OCI-LY3 (cell line): ENCODE measurements around the gene URB1.

ENCODE experiments used
- H2AFZ ChIP-seq: fragments of 200-600, 300-600 bp; shearing (Covaris generic); 2 replicates; pipeline ENCODE4 v1.6.0; 2014; ENCODE audit warnings: antibody characterized with exemption, low read depth, low read length
- H3K27ac ChIP-seq: fragments of 200-600, 300-600 bp; sonication (generic); 2 replicates; pipeline ENCODE4 v1.5.1; 2014; ENCODE audit warnings: mild to moderate bottlenecking, low read length, moderate library complexity, mixed read lengths
- H3K27me3 ChIP-seq: fragments of 200-600, 300-600 bp; sonication (generic); 2 replicates; pipeline ENCODE4 v1.6.1; 2014; ENCODE audit warnings: low read depth, low read length, mixed read lengths
- H3K36me3 ChIP-seq: fragments of 200-600, 300-600 bp; sonication (generic); replicated peaks from 2 replicates; pipeline ENCODE3; 2014; ENCODE audit warnings: low read depth, low read length, mixed read lengths
- H3K4me1 ChIP-seq: fragments of 300-600, 200-600 bp; sonication (generic); 2 replicates; pipeline ENCODE4 v1.6.1; 2014; ENCODE audit warnings: low read length, mixed read lengths
- H3K4me2 ChIP-seq: fragments of 200-600, 300-600 bp; sonication (generic); 2 replicates; pipeline ENCODE4 v1.6.1; 2014; ENCODE audit warnings: low read length, mixed read lengths
- H3K4me3 ChIP-seq: fragments of 300-600, 200-600 bp; sonication (generic); 2 replicates; pipeline ENCODE4 v1.5.1; 2014; ENCODE audit warnings: antibody characterized with exemption, mild to moderate bottlenecking, low read length, moderate library complexity
- H3K79me2 ChIP-seq: fragments of 300-600, 200-600 bp; shearing (Covaris generic); 2 replicates; pipeline ENCODE4 v1.6.1; 2014; ENCODE audit warnings: mild to moderate bottlenecking, low read length, mixed read lengths
- H3K9ac ChIP-seq: fragments of 300-600, 200-600 bp; shearing (Covaris generic); 2 replicates; pipeline ENCODE4 v1.6.0; 2014; ENCODE audit warnings: mild to moderate bottlenecking, low read length, moderate library complexity
- H3K9me3 ChIP-seq: fragments of 200-600, 300-600 bp; shearing (Covaris generic); 2 replicates; pipeline ENCODE4 v1.6.1; 2014; ENCODE audit warnings: low read length, mixed read lengths; ENCODE audit not compliant: insufficient read depth
- H4K20me1 ChIP-seq: fragments of 200-600, 300-600 bp; sonication (generic); 2 replicates; pipeline ENCODE4 v1.6.1; 2016; ENCODE audit warnings: low read length, mixed read lengths; ENCODE audit not compliant: insufficient read depth
- EZH2phosphoT487 ChIP-seq: fragments of 200-600 bp; shearing (Covaris generic); IDR thresholded peaks from 2 replicates; pipeline ENCODE4 v1.6.1; 2018; ENCODE audit warnings: antibody characterized with exemption, mixed run types, low read depth
- TF ChIP-seq, protein P1 (sequence below): fragments of 200-600, 300-600 bp; sonication (generic); IDR thresholded peaks from 2 replicates; pipeline ENCODE4 v1.5.1; 2014; ENCODE audit warnings: antibody characterized with exemption, low read length, low read depth

The URB1 gene

GRCh38 chr21:32279377-32279680 lies 113.5 kb downstream of the URB1 start:
- Histone ChIP-seq H3K9me3 (no peaks in the 10 kb centered on the region), H3K4me2 (peak overlapping the region; percentile 75), H3K4me3 (peak overlapping the region; percentile 86), H3K4me1 (peaks cover 11% of the 10 kb centered on the region), H3K79me2 (peaks cover 33% of the 10 kb centered on the region), H3K27ac (no peak overlapping the region), H3K36me3 (no peaks in the 10 kb centered on the region), H3K9ac (peak overlapping the region; percentile 70), H4K20me1 (no peaks in the 10 kb centered on the region), H2AFZ (0 out of 2 replicates have a peak overlapping the region, but pooled peaks have one; percentile 62), H3K27me3 (no peaks in the 10 kb centered on the region)
- no peak for TF ChIP-seq EZH2phosphoT487
- TF ChIP-seq, protein P1, sequence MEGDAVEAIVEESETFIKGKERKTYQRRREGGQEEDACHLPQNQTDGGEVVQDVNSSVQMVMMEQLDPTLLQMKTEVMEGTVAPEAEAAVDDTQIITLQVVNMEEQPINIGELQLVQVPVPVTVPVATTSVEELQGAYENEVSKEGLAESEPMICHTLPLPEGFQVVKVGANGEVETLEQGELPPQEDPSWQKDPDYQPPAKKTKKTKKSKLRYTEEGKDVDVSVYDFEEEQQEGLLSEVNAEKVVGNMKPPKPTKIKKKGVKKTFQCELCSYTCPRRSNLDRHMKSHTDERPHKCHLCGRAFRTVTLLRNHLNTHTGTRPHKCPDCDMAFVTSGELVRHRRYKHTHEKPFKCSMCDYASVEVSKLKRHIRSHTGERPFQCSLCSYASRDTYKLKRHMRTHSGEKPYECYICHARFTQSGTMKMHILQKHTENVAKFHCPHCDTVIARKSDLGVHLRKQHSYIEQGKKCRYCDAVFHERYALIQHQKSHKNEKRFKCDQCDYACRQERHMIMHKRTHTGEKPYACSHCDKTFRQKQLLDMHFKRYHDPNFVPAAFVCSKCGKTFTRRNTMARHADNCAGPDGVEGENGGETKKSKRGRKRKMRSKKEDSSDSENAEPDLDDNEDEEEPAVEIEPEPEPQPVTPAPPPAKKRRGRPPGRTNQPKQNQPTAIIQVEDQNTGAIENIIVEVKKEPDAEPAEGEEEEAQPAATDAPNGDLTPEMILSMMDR = no peak

GRCh38 chr21:32278518-32279376 lies 114.1 kb downstream of the URB1 start, which contains the start of gene MIS18A:
Gene MIS18A, minus strand, starts transcription at chr21:32279049. Its CDS starts 35 bp downstream, at chr21:32279014.
- H4K20me1 ChIP-seq = no peaks in the 10 kb centered on the region
- peaks cover 11% of the 10 kb centered on the region for H3K4me1 ChIP-seq
- H3K4me3 ChIP-seq = peak within 1 kb of the TSS; percentile 86
- peaks cover 33% of the 10 kb centered on the region for H3K79me2 ChIP-seq
- peak within 1 kb of the TSS; percentile 90 for H3K4me2 ChIP-seq
- H3K27me3 ChIP-seq = no peaks in the 10 kb centered on the region
- H3K9me3 ChIP-seq = no peaks in the 10 kb centered on the region
- TF ChIP-seq EZH2phosphoT487 = no peak
- TF ChIP-seq, protein P1 = no peak
- no peak within 1 kb of the TSS for H3K27ac ChIP-seq
- H3K36me3 ChIP-seq = no peaks in the 10 kb centered on the region
- H2AFZ ChIP-seq = peak within 1 kb of the TSS; percentile 65; the same call in 1 of the 2 replicates
- H3K9ac ChIP-seq = peak within 1 kb of the TSS; percentile 70

GRCh38 chr21:32278103-32278502 lies 114.7 kb downstream of the URB1 start:
- H3K9ac ChIP-seq = peak overlapping the region; percentile 68
- no peaks in the 10 kb centered on the region for H3K9me3 ChIP-seq
- peaks cover 11% of the 10 kb centered on the region for H3K4me1 ChIP-seq
- TF ChIP-seq, protein P1 = no peak
- TF ChIP-seq EZH2phosphoT487 = no peak
- peaks cover 33% of the 10 kb centered on the region for H3K79me2 ChIP-seq
- no peaks in the 10 kb centered on the region for H3K27me3 ChIP-seq
- H4K20me1 ChIP-seq = no peaks in the 10 kb centered on the region
- H3K4me2 ChIP-seq = peak overlapping the region; percentile 90
- no peak overlapping the region for H3K27ac ChIP-seq
- no peak overlapping the region for H2AFZ ChIP-seq
- no peaks in the 10 kb centered on the region for H3K36me3 ChIP-seq
- peak overlapping the region; percentile 86 for H3K4me3 ChIP-seq

DNA sequence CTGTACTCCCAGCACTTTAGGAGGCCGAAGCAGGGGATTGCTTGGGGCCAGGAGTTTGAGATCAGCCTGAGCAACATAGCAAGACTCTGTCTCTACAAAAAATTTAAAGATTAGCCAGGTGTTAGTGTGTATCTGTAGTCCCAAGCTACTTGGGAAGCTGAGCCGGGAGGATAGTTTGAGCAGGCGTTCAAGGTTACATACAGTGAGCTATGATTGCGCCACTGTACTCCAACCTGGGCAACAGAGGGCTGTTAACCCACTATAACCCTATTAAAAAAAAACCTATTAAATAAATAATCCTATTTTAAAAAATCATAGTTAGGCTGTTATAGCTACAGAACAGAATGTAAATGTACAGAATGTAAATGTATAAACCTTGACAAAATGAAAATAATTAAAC lies 116.1 kb downstream of the URB1 start:
- no peak overlapping the region for H3K4me2 ChIP-seq
- no peaks in the 10 kb centered on the region for H3K27me3 ChIP-seq
- H3K9me3 ChIP-seq = no peaks in the 10 kb centered on the region
- H3K4me1 ChIP-seq = peaks cover 11% of the 10 kb centered on the region
- peaks cover 33% of the 10 kb centered on the region for H3K79me2 ChIP-seq
- no peak overlapping the region for H3K27ac ChIP-seq
- no peaks in the 10 kb centered on the region for H4K20me1 ChIP-seq
- H3K36me3 ChIP-seq = no peaks in the 10 kb centered on the region
- H2AFZ ChIP-seq = no peak overlapping the region
- no peak overlapping the region for H3K4me3 ChIP-seq
- TF ChIP-seq EZH2phosphoT487 = no peak
- TF ChIP-seq, protein P1 = no peak
- H3K9ac ChIP-seq = no peak overlapping the region
